GM10266 (cell line): ENCODE results near the gene ZNF260.
A peak's percentile ranks its signal among the peaks of the same experiment; 100 is the strongest.

Source experiments
- DNase-seq: peaks from one replicate; pipeline ENCODE4 v3.0.0; 2012; ENCODE audit errors: extremely low spot score
- TF ChIP-seq, protein P1 (sequence below): IDR thresholded peaks from 2 replicates; pipeline ENCODE4 v1.5.1; 2012; ENCODE audit warnings: mild to moderate bottlenecking, low read depth; ENCODE audit not compliant: control insufficient read depth, insufficient read depth; ENCODE audit errors: missing control alignments

The ZNF260 gene

DNA sequence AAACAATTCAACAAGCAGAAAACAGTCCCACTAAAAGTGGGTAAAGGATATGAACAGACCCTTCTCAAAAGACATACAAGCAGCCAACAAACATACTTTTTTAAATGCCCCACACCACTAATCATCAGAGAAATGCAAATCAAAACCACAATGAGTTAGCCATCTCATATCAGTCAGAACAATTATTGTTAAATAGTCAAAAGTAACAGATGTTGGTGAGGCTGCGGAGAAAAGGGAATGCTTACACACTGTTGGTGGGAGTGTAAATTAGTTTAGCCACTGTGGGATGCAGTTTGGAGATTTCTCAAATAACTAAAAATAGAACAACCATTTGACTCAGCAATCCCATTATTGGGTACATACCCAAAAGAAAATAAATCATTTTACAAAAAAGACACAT lies 36.3 kb upstream of the ZNF260 start:
- DNase-seq = no peak
- TF ChIP-seq, protein P1, sequence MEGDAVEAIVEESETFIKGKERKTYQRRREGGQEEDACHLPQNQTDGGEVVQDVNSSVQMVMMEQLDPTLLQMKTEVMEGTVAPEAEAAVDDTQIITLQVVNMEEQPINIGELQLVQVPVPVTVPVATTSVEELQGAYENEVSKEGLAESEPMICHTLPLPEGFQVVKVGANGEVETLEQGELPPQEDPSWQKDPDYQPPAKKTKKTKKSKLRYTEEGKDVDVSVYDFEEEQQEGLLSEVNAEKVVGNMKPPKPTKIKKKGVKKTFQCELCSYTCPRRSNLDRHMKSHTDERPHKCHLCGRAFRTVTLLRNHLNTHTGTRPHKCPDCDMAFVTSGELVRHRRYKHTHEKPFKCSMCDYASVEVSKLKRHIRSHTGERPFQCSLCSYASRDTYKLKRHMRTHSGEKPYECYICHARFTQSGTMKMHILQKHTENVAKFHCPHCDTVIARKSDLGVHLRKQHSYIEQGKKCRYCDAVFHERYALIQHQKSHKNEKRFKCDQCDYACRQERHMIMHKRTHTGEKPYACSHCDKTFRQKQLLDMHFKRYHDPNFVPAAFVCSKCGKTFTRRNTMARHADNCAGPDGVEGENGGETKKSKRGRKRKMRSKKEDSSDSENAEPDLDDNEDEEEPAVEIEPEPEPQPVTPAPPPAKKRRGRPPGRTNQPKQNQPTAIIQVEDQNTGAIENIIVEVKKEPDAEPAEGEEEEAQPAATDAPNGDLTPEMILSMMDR = no peak

DNA sequence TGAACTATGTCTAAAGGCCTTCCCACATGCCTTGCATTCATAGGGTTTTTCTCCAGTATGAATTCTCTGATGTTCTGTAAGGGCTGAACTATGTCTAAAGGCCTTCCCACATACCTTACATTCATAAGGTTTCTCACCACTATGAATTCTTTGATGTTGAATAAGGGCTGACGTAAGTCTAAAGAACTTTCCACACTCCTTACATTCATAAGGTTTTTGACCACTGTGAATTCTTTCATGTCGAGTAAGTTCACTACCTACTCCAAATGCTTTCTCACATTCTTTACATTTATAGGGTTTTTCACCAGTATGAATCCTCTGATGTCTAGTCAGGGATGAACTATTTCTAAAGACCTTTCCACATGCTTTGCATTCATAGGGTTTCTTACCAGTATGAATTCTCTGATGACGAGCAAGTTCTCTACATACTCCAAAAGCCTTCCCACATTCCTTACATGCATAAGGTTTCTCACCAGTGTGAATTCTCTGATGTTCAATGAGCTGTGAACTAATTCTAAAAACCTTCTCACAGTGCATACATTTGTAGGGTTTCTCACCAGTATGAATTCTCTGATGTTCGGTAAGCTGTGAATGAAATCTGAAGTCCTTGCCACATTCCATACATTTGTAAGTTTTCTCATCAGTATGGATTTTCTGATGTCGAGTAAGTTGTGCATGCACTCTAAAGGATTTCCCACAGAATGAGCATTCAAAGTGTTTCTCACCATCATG lies 19.1 kb upstream of the ZNF260 start:
- TF ChIP-seq, protein P1 = no peak
- no peak for DNase-seq

DNA sequence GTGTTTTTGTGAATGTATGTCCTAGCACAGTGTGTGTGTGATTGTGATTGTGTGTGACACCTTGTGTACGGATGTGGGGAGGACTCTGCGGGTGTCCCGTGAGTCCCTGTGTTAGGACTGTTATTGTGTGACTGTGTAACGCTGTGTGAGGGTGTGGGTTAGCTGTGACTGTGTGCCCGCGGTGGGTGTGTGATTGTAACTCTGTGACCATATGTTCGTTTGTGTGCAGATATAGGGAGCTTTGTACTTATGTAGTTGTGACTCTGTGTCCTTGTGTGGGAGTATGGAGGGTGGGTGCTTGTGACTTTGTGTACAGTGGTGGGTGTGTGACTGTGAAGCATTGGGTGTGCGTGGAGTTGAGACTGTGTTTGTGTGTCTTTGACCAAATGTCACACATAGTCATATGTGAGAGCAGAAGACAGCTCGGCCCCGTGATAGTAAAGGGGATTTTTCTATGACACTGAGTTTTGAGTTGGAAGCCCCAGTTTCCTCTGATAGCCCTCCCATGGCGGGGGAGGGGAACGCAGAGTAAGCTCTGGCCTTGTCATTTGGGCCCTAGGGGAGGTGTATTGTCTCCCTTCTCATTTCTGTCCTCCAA lies 949 bp upstream of the ZNF260 start:
- TF ChIP-seq, protein P1 = no peak
- peak; percentile 29 for DNase-seq

DNA sequence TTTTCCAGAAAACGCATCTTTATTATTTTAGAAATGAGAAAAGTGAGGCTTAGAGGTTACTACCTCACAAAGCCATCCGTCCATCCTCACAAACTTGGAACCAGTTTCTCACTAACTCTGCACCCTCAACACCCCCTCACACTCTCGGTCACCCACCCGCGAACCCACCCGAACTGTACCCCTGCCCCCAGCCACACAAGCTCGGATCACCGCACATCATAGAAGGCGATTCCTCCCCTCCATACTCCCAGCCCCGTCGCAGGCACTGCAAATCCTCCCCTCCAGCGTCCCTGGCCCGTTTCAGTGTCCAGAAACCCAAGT lies 238 bp downstream of the ZNF260 start:
- DNase-seq = no peak
- TF ChIP-seq, protein P1 = no peak

DNA sequence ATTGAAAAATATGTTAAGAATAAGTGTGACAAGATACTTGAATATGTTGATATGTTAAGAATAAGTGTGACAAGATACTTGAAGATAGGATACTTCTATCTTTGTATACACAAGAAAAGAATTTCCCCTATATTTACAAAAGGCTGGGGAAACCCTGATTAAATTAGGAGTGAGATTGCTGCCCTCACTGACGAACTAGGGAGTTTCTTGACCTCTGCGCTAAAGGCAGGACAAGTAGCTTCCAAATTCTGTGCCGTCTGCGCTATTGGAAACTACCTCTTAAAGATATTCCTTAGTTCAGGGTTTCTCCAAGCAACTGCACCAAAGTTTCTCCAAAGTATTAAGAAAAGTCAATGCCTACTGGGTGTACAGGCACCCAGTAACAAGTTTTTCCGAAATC lies 730 bp downstream of the ZNF260 start:
- DNase-seq = peak; percentile 24
- TF ChIP-seq, protein P1 = no peak

DNA sequence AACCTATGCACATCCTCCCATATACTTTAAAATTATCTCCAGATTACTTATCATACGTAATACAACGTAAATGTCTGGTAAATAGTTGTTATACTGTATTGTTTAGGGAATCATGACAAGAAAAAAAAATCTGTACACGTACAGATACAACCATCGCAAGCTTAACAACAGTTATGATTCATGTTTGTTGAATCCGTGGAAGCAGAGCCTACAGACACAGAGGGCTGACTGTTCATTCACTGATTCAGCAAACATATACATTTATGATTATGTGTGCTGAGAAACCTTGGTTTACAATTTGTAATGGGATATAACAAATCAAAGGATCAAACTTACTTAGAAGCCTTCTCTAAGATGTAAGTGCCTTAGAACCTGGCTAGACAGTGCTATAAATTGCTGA lies 1.5 kb downstream of the ZNF260 start:
- TF ChIP-seq, protein P1 = no peak
- DNase-seq = no peak

DNA sequence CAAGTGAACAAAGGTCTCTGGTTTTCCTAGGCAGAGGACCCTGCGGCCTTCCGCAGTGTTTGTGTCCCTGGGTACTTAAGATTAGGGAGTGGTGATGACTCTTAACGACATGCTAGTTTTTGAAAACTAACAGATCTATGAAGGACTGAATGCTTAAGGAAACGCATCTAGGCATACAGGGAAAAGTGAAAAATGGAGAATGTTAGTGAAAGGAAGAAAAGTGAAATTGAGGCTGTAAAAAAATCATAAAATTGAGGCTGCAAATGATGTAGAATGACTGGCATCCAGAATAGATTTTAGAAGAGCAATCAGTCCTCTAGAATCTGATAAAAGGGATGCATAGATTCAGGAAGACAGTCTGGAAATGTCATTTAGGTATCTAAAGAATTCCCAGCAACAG lies 3.5 kb downstream of the ZNF260 start:
- TF ChIP-seq, protein P1 = no peak
- DNase-seq = no peak
